HUDEP-2 (cell line): ENCODE results near the gene PPM1J.

Source experiments
- DNase-seq, 76 experiments: peaks; one replicate each; lab custom pipeline; 2025; ENCODE audit not compliant: unreplicated experiment in 76 of 76; lab: John Stamatoyannopoulos, UW

Gene PPM1J

DNA sequence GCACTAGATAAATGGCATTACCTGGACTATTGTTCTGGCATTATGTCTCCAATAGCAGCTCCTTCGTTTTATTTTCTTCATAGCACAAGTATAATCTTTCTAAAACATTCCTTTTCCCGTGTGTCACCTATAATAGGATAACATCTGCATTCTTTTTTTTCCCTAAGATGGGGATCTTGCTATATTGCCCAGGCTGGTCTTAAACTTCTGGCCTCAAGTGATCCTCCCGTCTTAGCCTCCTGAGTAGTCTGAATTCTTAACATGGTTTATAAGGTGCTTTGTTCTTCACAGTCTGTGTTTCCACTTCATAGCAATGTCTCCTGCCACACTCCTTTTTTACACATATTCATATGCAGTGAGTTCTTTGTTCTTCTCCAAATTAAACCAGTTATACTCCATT lies 49.3 kb downstream of the PPM1J start:
- DNase-seq = no peak
